Prostate gland (tissue), 2 donors: ENCODE results near the gene STEAP1B.

Experiments used
- CTCF ChIP-seq, 4 experiments: fragments of 200-600 bp in 2 of 4; fragments of 450-650 bp in 2 of 4; sonication (generic) in 2 of 4; IDR thresholded peaks; 1 replicate in 3 of 4; 2 replicates in 1 of 4; pipeline ENCODE4 v1.5.1; 2016 to 2019; ENCODE audit warnings: antibody characterized with exemption in 4 of 4, mild to moderate bottlenecking in 2 of 4, moderate library complexity in 2 of 4
- POLR2A ChIP-seq: fragments of 450-650 bp; IDR thresholded peaks from one replicate; pipeline ENCODE4 v1.6.1; 2016; ENCODE audit warnings: antibody characterized with exemption, mild to moderate bottlenecking
- POLR2AphosphoS5 ChIP-seq: sonication (generic); formaldehyde crosslinking; IDR thresholded peaks from one replicate; pipeline ENCODE4 v1.6.1; 2017; ENCODE audit warnings: antibody characterized with exemption

- TF ChIP-seq CTCF (IDR thresholded peaks at IDR 0.05) (no peak), POLR2AphosphoS5 (no peak), POLR2A (no peak)
These were observed 128.1 kb downstream of the STEAP1B start for GRCh38 chr7:22371878-22372277.
